Osteoblast (primary cell): ENCODE results near the gene WWP2. TPM values are rescaled to one million over a fixed set of nuclear protein-coding genes. Genes with fewer than 3 reads are reported as not detected.

Experiments
- DNase-seq: peaks from one replicate; pipeline ENCODE4 v3.0.0; 2011; ENCODE audit warnings: low spot score, mixed read lengths; ENCODE audit not compliant: insufficient read length; ENCODE audit errors: missing footprints
- H2AFZ ChIP-seq: 2 replicates; pipeline ENCODE4 v1.6.0; 2011; ENCODE audit warnings: mild to moderate bottlenecking, low read length
- H3K27ac ChIP-seq: 2 replicates; pipeline ENCODE4 v1.5.1; 2011; ENCODE audit warnings: mild to moderate bottlenecking, low read depth, low read length, moderate library complexity
- H3K27me3 ChIP-seq: 2 replicates; pipeline ENCODE4 v1.6.0; 2012; ENCODE audit warnings: mild to moderate bottlenecking, control low read depth, inconsistent platforms, low read length, moderate library complexity; ENCODE audit not compliant: insufficient read depth
- H3K36me3 ChIP-seq: 2 replicates; pipeline ENCODE4 v1.5.1; 2011; ENCODE audit warnings: mild to moderate bottlenecking, low read length, control low read depth, moderate library complexity; ENCODE audit not compliant: insufficient read depth
- H3K4me1 ChIP-seq: 2 replicates; pipeline ENCODE4 v1.5.1; 2011; ENCODE audit warnings: mild to moderate bottlenecking, low read length, control low read depth, moderate library complexity; ENCODE audit not compliant: insufficient read depth
- H3K4me2 ChIP-seq: 2 replicates; pipeline ENCODE4 v1.6.0; 2011; ENCODE audit warnings: mild to moderate bottlenecking, low read length; ENCODE audit not compliant: insufficient read depth
- H3K4me3 ChIP-seq: fragments of 200-600 bp; sonication (generic); 3 replicates; pipeline ENCODE4 v1.5.1; 2012; ENCODE audit warnings: mild to moderate bottlenecking, low read length, inconsistent platforms; ENCODE audit not compliant: insufficient read depth
- H3K79me2 ChIP-seq: 2 replicates; pipeline ENCODE4 v1.6.0; 2012; ENCODE audit warnings: mild to moderate bottlenecking, low read length, control low read depth, inconsistent platforms; ENCODE audit not compliant: insufficient read depth
- H3K9me3 ChIP-seq: 2 replicates; pipeline ENCODE4 v1.5.1; 2011; ENCODE audit warnings: low read depth, low read length, control low read depth
- H4K20me1 ChIP-seq: 2 replicates; pipeline ENCODE4 v1.6.0; 2012; ENCODE audit warnings: mild to moderate bottlenecking, low read length, control low read depth; ENCODE audit not compliant: insufficient read depth
- total RNA-seq: library from RNA; depleted of rRNA; stranded (reverse); fragments of >200 nt; gene quantifications from 2 replicates; pipeline ENCODE4 v1.2.3, GENCODE V29; 2012
- TF ChIP-seq, protein P1 (sequence below): IDR thresholded peaks from 2 replicates; pipeline ENCODE4 v1.5.1; 2011; ENCODE audit warnings: mild to moderate bottlenecking, low read depth, low read length, moderate library complexity; ENCODE audit errors: extremely low read depth

WWP2 gene
- total RNA-seq, 1 donor = 46.7 TPM

DNA sequence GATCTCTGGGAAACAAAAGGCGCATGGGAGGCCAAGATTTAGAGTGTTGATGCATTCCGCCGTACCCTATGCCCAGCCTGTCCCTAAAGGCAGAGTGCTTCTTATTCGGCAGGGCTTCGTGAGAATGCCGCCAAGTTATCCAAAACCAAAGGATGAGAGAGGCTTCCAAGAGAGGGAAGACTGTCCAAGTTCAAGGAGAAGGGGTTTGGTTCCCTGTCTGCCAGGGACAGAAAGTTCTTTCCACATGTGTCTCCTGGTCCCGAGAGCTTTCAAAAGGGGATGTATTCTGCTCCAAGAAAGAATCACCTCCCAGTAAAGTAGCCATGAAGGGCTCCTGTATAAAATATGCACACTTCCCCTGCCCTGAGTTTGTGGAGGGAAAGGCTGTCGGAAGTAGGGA, 146.9 kb downstream of the WWP2 start:
- no peak overlapping the region for H3K4me3 ChIP-seq
- no peak overlapping the region for H3K27ac ChIP-seq
- no peaks in the 10 kb centered on the region for H3K9me3 ChIP-seq
- TF ChIP-seq, protein P1, sequence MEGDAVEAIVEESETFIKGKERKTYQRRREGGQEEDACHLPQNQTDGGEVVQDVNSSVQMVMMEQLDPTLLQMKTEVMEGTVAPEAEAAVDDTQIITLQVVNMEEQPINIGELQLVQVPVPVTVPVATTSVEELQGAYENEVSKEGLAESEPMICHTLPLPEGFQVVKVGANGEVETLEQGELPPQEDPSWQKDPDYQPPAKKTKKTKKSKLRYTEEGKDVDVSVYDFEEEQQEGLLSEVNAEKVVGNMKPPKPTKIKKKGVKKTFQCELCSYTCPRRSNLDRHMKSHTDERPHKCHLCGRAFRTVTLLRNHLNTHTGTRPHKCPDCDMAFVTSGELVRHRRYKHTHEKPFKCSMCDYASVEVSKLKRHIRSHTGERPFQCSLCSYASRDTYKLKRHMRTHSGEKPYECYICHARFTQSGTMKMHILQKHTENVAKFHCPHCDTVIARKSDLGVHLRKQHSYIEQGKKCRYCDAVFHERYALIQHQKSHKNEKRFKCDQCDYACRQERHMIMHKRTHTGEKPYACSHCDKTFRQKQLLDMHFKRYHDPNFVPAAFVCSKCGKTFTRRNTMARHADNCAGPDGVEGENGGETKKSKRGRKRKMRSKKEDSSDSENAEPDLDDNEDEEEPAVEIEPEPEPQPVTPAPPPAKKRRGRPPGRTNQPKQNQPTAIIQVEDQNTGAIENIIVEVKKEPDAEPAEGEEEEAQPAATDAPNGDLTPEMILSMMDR = no peak
- no peaks in the 10 kb centered on the region for H3K36me3 ChIP-seq
- H3K79me2 ChIP-seq = no peaks in the 10 kb centered on the region
- no peak overlapping the region for H2AFZ ChIP-seq
- no peaks in the 10 kb centered on the region for H4K20me1 ChIP-seq
- DNase-seq = no peak
- no peaks in the 10 kb centered on the region for H3K27me3 ChIP-seq
- no peak overlapping the region for H3K4me2 ChIP-seq
- peaks cover 12% of the 10 kb centered on the region for H3K4me1 ChIP-seq

DNA sequence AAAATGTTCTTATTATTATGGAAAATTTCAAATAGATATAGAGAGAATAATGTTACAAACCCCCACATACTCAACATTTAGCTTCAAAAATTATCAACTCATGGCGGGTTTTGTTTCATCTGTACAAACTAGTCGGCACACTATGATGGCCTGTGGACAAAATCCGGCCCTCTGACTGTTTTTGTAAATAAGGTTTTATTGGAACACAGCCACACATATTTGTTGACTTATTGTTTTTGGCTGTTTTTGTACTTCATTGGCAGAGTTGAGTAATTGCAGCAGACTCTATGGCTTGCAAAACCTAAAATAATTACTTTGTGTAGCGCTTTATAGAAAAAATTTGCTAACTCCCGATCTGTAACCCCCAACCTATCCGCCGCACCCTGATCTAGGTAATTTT, 147.6 kb downstream of the WWP2 start:
- H2AFZ ChIP-seq = no peak overlapping the region
- TF ChIP-seq, protein P1 = no peak

DNA sequence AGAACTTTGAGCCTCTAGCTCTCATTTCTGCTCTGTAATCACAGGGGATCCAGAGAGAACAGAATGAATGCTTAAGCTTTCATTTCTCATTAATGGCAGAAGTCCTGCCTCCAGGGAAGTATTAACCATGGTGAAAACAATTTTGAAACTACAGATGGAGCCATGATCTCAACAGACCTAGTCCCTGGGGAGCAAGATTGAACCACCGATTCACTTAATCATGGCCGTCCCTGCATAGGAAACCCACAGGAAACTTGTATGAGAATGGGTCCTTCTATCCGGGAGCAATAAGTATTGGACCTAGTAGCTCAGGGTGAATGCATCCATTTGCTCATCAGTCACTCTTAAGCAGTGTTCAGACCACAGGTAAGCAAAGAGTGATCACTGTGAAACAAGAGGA, 148.8 kb downstream of the WWP2 start:
- Histone ChIP-seq H3K4me3 (no peak overlapping the region), H3K9me3 (no peaks in the 10 kb centered on the region), H3K4me2 (no peak overlapping the region), H4K20me1 (no peaks in the 10 kb centered on the region), H3K27me3 (no peaks in the 10 kb centered on the region), H3K27ac (no peak overlapping the region), H3K4me1 (peaks cover 12% of the 10 kb centered on the region), H2AFZ (no peak overlapping the region), H3K36me3 (no peaks in the 10 kb centered on the region), H3K79me2 (no peaks in the 10 kb centered on the region)
- DNase-seq = no peak
- TF ChIP-seq, protein P1 = no peak

More for the DNA sequence above, 147.6 kb downstream of the WWP2 start:
- Histone ChIP-seq H3K27ac (no peak overlapping the region), H3K4me1 (peaks cover 12% of the 10 kb centered on the region), H3K4me3 (no peak overlapping the region), H3K36me3 (no peaks in the 10 kb centered on the region), H3K9me3 (no peaks in the 10 kb centered on the region), H3K4me2 (no peak overlapping the region), H3K79me2 (no peaks in the 10 kb centered on the region), H4K20me1 (no peaks in the 10 kb centered on the region), H3K27me3 (no peaks in the 10 kb centered on the region)
- DNase-seq = no peak

DNA sequence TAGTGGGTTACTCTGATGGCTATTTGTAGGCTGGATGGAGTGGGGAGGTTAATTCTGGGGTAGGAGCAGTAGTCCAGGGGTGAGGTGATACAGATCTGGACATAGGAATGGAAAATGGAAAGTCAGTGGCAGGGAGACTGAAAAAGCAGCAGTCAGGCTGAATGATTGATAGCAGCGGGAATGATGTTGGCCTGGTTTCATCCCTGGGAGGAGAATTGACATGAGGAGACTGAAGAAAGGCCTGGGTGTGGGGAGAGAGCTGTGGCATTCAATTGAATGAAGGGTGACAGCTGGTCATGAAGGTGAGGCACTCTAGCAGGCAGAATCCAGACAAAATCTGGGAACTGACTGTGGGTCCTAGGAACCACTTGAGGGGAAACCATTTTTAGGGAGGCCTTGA, 154.3 kb downstream of the WWP2 start:
- TF ChIP-seq, protein P1 = no peak
- DNase-seq = no peak
- Histone ChIP-seq H3K4me3 (no peak overlapping the region), H3K27ac (no peak overlapping the region), H3K9me3 (no peaks in the 10 kb centered on the region), H3K27me3 (no peaks in the 10 kb centered on the region), H4K20me1 (no peaks in the 10 kb centered on the region), H3K79me2 (no peaks in the 10 kb centered on the region), H2AFZ (no peak overlapping the region), H3K36me3 (no peaks in the 10 kb centered on the region), H3K4me1 (peaks cover 34% of the 10 kb centered on the region), H3K4me2 (no peak overlapping the region)
